ENCODE data around the gene PSPH. TPM values are rescaled to one million over a fixed set of nuclear protein-coding genes. Genes with fewer than 3 reads are reported as not detected.
"Not testable (repeated sequence)": the region's sequence is repeated elsewhere in the genome, so short reads cannot be mapped to it uniquely, and the experiment has no call there.

Gene PSPH
- total RNA-seq (11.0 TPM), polyA plus RNA-seq (ENCODE audit: insufficient read depth in 1 of 8, insufficient read length in 8 of 8, low replicate concordance in 1 of 8) (10 to 100 TPM; 14.2 to 20.3 (median 17.4) TPM)
- long read RNA-seq, donor 1, result 0 reads
- long read RNA-seq, donor 2, result 0 reads
- long read RNA-seq, donor 3, result 0 reads
- long read RNA-seq, donor 4, partial matches to known transcripts, result 0 of 7 reads
- long read RNA-seq, donor 4, other reads (novel, unspliced or antisense), result 7 of 7 reads
- long read RNA-seq, donor 5, partial matches to known transcripts, result 6 of 6 reads
- long read RNA-seq, donor 5, other reads (novel, unspliced or antisense), result 0 of 6 reads
- long read RNA-seq, donor 6, result 0 reads
- long read RNA-seq, donor 7, partial matches to known transcripts, result 0 of 1 reads
- long read RNA-seq, donor 7, other reads (novel, unspliced or antisense), result 0 of 1 reads
- long read RNA-seq, donor 8, partial matches to known transcripts, result 13 of 14 reads
- long read RNA-seq, donor 8, other reads (novel, unspliced or antisense), result 0 of 14 reads
- long read RNA-seq, donor 9, result 0 reads
- long read RNA-seq, donor 10, partial matches to known transcripts, result 0 of 12 reads
- long read RNA-seq, donor 10, other reads (novel, unspliced or antisense), result 12 of 12 reads
- long read RNA-seq, donor 11, result 0 reads

GRCh38 chr7:56051339-56052191 is at the start of gene PSPH, which contains the start of gene CCT6A:
Gene PSPH, minus strand, starts transcription at chr7:56051444. Its CDS starts 30,232 bp downstream, at chr7:56021212.
Gene CCT6A, plus strand, starts transcription at chr7:56051765. Its CDS starts 84 bp downstream, at chr7:56051849.
- peak within 1 kb of the TSS; percentile 98 for H3K4me3 ChIP-seq (ENCODE audit: low read length)
- H3K27me3 ChIP-seq (ENCODE audit: control insufficient read depth, insufficient read depth, low read length), result no peaks in the 10 kb centered on the region
- no peaks in the 10 kb centered on the region for H3K9me3 ChIP-seq (replicated peaks; ENCODE audit: control insufficient read depth, low read depth, low read length)
- peaks cover 12% of the 10 kb centered on the region for H3K4me1 ChIP-seq (ENCODE audit: control insufficient read depth, insufficient read depth, low read length)
- WGBS (ENCODE audit: insufficient coverage), result under 1% methylated on average over 97 of the region's 97 CpGs
- peak within 1 kb of the TSS; percentile 97 for H3K27ac ChIP-seq (ENCODE audit: low read length)
- peaks cover 22% of the 10 kb centered on the region for H3K36me3 ChIP-seq (ENCODE audit: control insufficient read depth, insufficient read depth, low read length)
- peak; percentile 99 for DNase-seq

- Histone ChIP-seq H3K36me3 (ENCODE audit: control insufficient read depth, insufficient read depth, low read length) (peaks cover 48% of the 10 kb centered on the region), H3K9me3 (replicated peaks; ENCODE audit: control insufficient read depth, low read depth, low read length) (no peaks in the 10 kb centered on the region)
- WGBS (ENCODE audit: insufficient coverage), result 83% methylated on average over 1 of the region's 3 CpGs
Measured at GRCh38 chr7:56099653-56100052, 48.4 kb upstream of the PSPH start.

DNA sequence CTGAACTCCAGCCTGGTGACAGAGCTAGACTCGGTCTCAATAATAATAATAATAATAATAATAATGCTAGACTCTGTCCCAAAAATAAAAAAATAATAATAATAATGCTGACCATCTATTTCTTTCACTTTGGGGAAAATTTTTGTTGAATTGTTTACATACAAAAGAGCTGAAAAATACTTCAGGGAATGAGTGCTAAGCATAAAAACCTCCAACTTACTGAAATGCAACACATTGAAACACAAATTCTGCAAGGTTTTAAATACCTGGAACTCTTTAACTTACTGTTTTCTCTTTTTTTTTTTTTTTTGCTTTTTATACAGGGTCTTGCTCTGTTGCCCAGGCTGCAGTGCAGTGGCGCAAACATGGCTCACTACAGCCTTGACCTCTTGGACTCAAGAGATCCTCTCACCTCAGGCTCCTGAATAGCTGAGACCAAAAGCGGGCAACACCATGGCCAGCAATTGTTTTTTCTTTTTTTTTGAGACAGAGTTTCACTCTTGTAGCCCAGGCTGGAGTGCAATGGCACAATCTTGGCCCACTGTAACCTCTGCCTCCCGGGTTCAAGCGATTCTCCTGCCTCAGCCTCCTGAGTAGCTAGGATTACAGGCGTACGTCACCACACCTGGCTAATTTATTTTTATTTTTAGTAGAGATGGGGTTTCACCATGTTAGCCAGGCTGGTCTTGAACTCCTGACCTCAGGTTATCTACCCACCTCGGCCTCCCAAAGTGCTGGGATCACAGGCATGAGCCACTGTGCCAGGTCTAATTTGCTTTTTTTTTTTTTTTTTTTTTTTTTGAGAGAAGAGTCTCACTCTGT is 47.2 kb upstream of the PSPH start:
- WGBS (ENCODE audit: insufficient coverage), result 97% methylated on average over 3 of the region's 8 CpGs
- not testable (repeated sequence) for DNase-seq; H3K4me1 ChIP-seq (ENCODE audit: control insufficient read depth, insufficient read depth, low read length); H3K9me3 ChIP-seq (replicated peaks; ENCODE audit: control insufficient read depth, low read depth, low read length); H3K27ac ChIP-seq (ENCODE audit: low read length); H3K4me3 ChIP-seq (ENCODE audit: low read length); H3K27me3 ChIP-seq (ENCODE audit: control insufficient read depth, insufficient read depth, low read length)
- H3K36me3 ChIP-seq (ENCODE audit: control insufficient read depth, insufficient read depth, low read length), result peaks cover 40% of the 10 kb centered on the region

More at GRCh38 chr7:56099653-56100052, 48.4 kb upstream of the PSPH start:
- no peak overlapping the region for H3K4me3 ChIP-seq (ENCODE audit: low read length)
- no peak for DNase-seq
- H3K27ac ChIP-seq (ENCODE audit: low read length), result no peak overlapping the region
- no peaks in the 10 kb centered on the region for H3K27me3 ChIP-seq (ENCODE audit: control insufficient read depth, insufficient read depth, low read length)
- H3K4me1 ChIP-seq (ENCODE audit: control insufficient read depth, insufficient read depth, low read length), result no peaks in the 10 kb centered on the region

DNA sequence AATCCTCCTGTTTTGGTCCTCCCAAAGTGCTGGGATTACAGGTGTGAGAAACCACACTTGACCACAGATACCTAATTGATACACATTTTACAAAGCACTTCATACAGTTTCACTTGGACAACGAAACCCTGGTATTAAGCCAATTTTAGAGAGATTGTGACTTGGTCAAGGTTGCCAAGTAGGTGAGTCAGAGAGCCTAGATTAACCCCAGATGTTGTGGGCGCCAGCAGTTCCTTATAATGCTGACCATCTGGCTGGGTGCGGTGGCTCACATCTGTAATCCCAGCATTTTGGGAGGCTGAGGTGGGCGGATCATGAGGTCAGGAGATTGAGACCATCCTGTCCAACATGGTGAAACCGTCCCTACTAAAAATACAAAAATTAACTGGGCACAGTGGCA is 46.5 kb upstream of the PSPH start:
- no peaks in the 10 kb centered on the region for H3K27me3 ChIP-seq (ENCODE audit: control insufficient read depth, insufficient read depth, low read length)
- H3K27ac ChIP-seq (ENCODE audit: low read length), result no peak overlapping the region
- no peaks in the 10 kb centered on the region for H3K9me3 ChIP-seq (replicated peaks; ENCODE audit: control insufficient read depth, low read depth, low read length)
- no peak overlapping the region for H3K4me3 ChIP-seq (ENCODE audit: low read length)
- H3K36me3 ChIP-seq (ENCODE audit: control insufficient read depth, insufficient read depth, low read length), result peaks cover 33% of the 10 kb centered on the region
- 14% methylated on average over 1 of the region's 5 CpGs for WGBS (ENCODE audit: insufficient coverage)
- H3K4me1 ChIP-seq (ENCODE audit: control insufficient read depth, insufficient read depth, low read length), result peaks cover 6% of the 10 kb centered on the region
- peak; percentile 61 for DNase-seq

DNA sequence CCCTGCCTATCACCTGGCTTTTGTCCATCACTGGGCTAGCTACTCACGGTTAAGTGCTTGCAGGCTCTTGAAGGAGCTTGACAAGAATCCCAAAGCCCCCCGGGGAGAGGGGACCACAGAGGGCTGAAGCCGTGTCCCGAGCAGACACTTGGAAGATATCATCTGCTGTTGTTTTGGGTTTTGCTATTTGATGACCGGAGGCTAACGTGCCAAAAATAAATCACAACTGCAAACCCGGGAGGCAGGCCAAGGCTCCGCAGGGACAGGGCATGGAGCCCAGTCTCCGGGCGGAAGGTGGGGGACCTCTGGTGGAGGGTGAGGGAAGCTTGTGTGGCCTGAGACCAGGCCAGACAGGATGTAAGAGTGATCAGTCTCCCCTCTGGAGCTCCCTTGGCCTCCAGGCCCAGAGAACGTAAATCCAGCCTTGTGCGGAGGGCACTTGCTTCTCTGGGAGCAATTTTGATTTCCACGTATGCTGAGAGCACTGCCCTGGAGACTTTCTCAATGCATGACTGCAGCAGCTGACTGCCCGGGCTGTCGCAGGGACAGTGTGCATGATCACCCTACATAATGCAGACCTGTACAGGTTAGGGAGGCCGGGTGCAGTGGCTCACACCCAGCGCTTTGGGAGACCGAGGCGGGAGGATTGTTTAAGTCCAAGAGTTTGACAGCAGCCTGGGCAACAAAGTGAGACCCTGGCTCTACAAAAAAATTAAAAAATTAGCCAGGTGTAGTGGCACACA is 41.7 kb upstream of the PSPH start, which contains the start of gene PHKG1:
TSS of gene PHKG1 (minus strand) at position 164 of the 743 bp plus-strand sequence. CDS start 4,011 bp downstream, outside the sequence.
- H3K27me3 ChIP-seq (ENCODE audit: control insufficient read depth, insufficient read depth, low read length), result no peaks in the 10 kb centered on the region
- DNase-seq, result peak; percentile 92
- WGBS (ENCODE audit: insufficient coverage), result 10% methylated on average over 11 of the region's 19 CpGs
- H3K9me3 ChIP-seq (replicated peaks; ENCODE audit: control insufficient read depth, low read depth, low read length), result no peaks in the 10 kb centered on the region
- H3K4me1 ChIP-seq (ENCODE audit: control insufficient read depth, insufficient read depth, low read length), result peaks cover 23% of the 10 kb centered on the region
- H3K4me3 ChIP-seq (ENCODE audit: low read length), result peak within 1 kb of the TSS; percentile 34
- peaks cover 14% of the 10 kb centered on the region for H3K36me3 ChIP-seq (ENCODE audit: control insufficient read depth, insufficient read depth, low read length)
- peak within 1 kb of the TSS; percentile 89 for H3K27ac ChIP-seq (ENCODE audit: low read length)

DNA sequence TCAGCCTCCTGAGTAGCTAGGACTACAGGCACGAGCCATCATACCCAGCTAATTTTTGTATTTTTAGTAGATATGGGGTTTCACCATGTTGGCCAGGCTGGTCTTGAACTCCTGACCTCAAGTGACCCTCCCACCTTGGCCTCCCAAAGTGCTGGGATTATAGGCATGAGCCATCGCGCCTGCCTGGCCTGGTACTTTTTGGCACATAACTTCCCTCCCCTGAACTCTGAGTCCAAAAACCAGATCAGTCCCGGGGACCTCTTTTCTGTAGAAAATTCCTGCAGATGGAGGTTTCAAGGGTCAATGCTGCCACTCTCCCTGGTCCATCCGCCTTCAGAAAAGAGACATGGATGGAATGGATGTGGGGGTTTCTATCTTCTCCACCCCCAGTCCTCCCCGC is 41.1 kb upstream of the PSPH start:
- H3K36me3 ChIP-seq (ENCODE audit: control insufficient read depth, insufficient read depth, low read length), result peaks cover 20% of the 10 kb centered on the region
- H3K27me3 ChIP-seq (ENCODE audit: control insufficient read depth, insufficient read depth, low read length); H3K9me3 ChIP-seq (replicated peaks; ENCODE audit: control insufficient read depth, low read depth, low read length); DNase-seq: not testable (repeated sequence)
- peak overlapping the region; percentile 34 for H3K4me3 ChIP-seq (ENCODE audit: low read length)
- 69% methylated on average over 2 of the region's 6 CpGs for WGBS (ENCODE audit: insufficient coverage)
- peak overlapping the region; percentile 89 for H3K27ac ChIP-seq (ENCODE audit: low read length)
- H3K4me1 ChIP-seq (ENCODE audit: control insufficient read depth, insufficient read depth, low read length), result peaks cover 23% of the 10 kb centered on the region

DNA sequence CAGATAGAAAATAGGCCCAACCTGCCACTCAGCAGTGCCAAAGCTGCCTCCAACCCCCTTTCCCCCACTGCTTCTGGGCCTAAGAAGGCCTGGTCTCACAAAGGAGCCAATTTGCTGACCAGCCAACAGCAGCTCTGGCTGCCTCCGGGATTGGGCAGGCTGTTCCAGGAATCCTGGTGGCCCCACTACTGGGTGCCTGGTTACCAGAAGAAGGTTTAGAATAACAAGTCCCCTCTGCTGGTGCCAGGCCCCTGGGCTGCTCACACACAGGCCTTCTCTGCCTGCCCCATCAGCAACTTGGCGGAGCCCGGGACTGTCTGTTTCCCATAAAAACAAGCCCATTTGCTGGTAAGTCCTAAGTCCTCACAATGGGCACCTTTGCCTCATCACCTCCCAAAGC is 40.3 kb upstream of the PSPH start:
- Histone ChIP-seq H3K4me3 (ENCODE audit: low read length) (peak overlapping the region; percentile 34), H3K4me1 (ENCODE audit: control insufficient read depth, insufficient read depth, low read length) (peaks cover 23% of the 10 kb centered on the region), H3K36me3 (ENCODE audit: control insufficient read depth, insufficient read depth, low read length) (peaks cover 26% of the 10 kb centered on the region), H3K9me3 (replicated peaks; ENCODE audit: control insufficient read depth, low read depth, low read length) (no peaks in the 10 kb centered on the region), H3K27me3 (ENCODE audit: control insufficient read depth, insufficient read depth, low read length) (no peaks in the 10 kb centered on the region), H3K27ac (ENCODE audit: low read length) (peak overlapping the region; percentile 89)
- peak; percentile 75 for DNase-seq
- WGBS (ENCODE audit: insufficient coverage), result 80% methylated on average over 3 of the region's 3 CpGs

DNA sequence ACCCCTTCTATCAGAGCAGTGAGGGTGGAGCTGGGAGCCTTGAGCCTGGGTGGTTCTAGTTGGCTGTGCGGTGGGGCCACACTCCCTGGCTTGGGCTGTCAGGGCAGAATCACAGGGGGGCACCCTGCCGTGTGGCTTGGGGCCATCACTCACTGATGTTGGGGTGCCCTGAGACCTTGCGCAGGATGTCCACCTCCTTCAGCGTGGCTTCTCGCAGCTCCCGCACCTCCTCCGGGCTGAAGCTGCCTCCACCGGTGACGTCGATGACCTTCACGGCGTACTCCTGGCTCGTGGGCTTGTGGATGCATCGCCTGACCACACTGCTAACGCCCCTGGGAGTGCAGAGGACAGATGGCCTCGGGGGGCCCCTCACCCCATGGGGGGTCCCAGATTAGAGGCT is 36.2 kb upstream of the PSPH start:
- no peak for DNase-seq
- Histone ChIP-seq H3K27me3 (ENCODE audit: control insufficient read depth, insufficient read depth, low read length) (no peaks in the 10 kb centered on the region), H3K4me3 (ENCODE audit: low read length) (no peak overlapping the region), H3K9me3 (replicated peaks; ENCODE audit: control insufficient read depth, low read depth, low read length) (no peaks in the 10 kb centered on the region), H3K27ac (ENCODE audit: low read length) (no peak overlapping the region), H3K4me1 (ENCODE audit: control insufficient read depth, insufficient read depth, low read length) (peaks cover 37% of the 10 kb centered on the region), H3K36me3 (ENCODE audit: control insufficient read depth, insufficient read depth, low read length) (peaks cover 42% of the 10 kb centered on the region)
- 84% methylated on average over 14 of the region's 16 CpGs for WGBS (ENCODE audit: insufficient coverage)

DNA sequence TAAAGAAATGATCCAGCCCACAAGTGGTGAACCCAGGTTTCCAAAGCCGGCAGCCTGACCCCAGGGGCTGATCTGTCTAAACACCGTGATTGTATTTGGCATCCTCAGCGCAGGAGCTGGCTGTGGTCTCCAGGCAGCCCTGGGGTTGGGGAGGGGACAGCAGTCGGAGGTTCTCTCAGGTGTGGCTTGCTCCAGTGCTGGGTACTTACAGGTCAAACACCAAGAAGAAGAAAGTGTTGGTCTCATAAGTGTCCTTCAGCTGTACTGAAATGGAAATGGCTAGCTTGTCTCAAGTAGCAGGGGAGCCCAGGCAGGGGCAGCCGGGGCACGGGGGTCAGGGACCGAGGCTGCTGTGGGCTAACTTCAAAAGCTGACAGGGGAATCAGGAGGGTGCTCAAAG is 35.5 kb upstream of the PSPH start:
- no peaks in the 10 kb centered on the region for H3K27me3 ChIP-seq (ENCODE audit: control insufficient read depth, insufficient read depth, low read length)
- H3K4me1 ChIP-seq (ENCODE audit: control insufficient read depth, insufficient read depth, low read length), result peaks cover 34% of the 10 kb centered on the region
- H3K36me3 ChIP-seq (ENCODE audit: control insufficient read depth, insufficient read depth, low read length), result peaks cover 48% of the 10 kb centered on the region
- H3K4me3 ChIP-seq (ENCODE audit: low read length), result no peak overlapping the region
- no peak for DNase-seq
- WGBS (ENCODE audit: insufficient coverage), result 92% methylated on average over 4 of the region's 7 CpGs
- H3K9me3 ChIP-seq (replicated peaks; ENCODE audit: control insufficient read depth, low read depth, low read length), result no peaks in the 10 kb centered on the region
- no peak overlapping the region for H3K27ac ChIP-seq (ENCODE audit: low read length)

Data from muscle of leg (tissue), 16 donors.